GM18502 (cell line): ENCODE data around the gene TIMP4.

ENCODE experiments used
- ATAC-seq: cut with Tn5 transposase; IDR thresholded peaks from one replicate; pipeline ENCODE4 v1.9.1; 2021; ENCODE audit warnings: mild to moderate bottlenecking; ENCODE audit not compliant: unreplicated experiment, poor library complexity

TIMP4 gene

DNA sequence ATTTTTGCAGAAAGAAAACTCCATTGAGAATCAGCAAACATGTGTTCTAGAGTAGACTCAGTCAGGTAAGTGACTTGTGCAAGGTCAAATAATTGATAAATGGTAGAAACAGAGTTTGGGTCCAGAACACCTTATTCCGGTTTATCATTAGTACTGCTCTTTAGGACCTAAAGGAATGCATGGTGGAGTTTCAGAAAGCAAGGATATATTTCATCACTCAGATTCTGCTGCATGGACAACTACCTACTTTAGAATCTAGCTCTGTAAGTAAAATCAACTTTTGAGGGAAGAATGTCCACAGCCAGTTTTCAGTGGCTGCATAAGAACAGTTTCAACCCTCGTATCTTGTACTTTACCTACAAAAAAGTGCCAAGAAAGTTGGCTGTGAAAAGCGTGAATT lies 43.6 kb downstream of the TIMP4 start:
- ATAC-seq: no peak

DNA sequence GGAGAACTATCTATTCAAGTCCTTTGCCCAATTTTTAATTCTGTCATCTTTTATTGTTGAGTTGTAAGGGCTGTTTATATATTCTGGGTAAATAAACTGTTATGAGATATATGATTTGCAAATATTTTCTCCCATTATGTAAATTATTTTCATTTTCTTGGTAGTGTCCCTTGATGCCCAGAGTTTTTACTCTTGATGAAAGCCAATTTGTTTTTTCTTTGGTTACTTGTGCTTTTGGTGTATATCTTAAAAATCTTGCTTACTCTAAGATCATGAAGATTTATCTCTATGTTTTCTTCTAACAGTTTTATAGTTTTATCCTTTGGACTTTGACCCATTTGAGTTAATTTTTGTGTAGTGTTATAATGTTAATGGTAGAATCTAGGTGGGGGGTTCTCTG lies 44.5 kb downstream of the TIMP4 start:
- no peak for ATAC-seq

DNA sequence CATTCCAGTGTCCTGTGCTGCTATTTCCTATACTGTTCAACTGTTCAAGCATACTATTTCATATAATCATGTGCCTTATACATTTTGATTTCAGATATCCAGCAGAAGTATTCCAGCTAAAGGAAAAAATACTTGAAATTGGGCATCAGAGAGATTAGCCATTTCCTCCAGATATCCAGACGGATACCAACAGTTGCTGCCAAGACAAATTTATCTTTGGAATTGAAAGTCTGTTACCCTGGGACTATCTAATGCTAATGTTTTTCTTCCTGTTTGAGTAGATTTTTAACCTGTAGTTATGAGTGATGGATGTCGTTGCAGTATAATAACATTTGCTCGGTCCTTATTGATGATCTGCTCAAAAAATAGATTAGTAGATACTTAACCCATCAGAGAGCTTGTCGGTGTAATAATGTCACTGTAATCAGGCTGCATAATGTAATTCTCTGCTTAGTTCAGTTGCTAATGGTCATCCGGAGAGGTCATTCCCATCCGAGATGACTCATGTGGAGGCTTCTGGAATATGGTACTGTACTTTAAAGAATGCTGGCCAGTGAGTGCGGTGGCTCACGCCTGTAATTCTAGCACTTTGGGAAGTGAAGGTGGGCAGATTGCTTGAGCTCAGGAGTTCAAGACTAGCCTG lies 51.5 kb downstream of the TIMP4 start:
- no peak for ATAC-seq
